C4-2B (cell line): Measurements from ENCODE around the gene PURA.

Experiments used
- ZFX ChIP-seq: fragments of 450-650 bp; IDR thresholded peaks from 2 replicates; pipeline ENCODE4 v1.6.1; 2017
- TF ChIP-seq, protein P1 (sequence below): fragments of 450-650 bp; conservative IDR thresholded peaks from 2 replicates; pipeline ENCODE4 v1.5.1; 2017; ENCODE audit warnings: mild to moderate bottlenecking

DNA sequence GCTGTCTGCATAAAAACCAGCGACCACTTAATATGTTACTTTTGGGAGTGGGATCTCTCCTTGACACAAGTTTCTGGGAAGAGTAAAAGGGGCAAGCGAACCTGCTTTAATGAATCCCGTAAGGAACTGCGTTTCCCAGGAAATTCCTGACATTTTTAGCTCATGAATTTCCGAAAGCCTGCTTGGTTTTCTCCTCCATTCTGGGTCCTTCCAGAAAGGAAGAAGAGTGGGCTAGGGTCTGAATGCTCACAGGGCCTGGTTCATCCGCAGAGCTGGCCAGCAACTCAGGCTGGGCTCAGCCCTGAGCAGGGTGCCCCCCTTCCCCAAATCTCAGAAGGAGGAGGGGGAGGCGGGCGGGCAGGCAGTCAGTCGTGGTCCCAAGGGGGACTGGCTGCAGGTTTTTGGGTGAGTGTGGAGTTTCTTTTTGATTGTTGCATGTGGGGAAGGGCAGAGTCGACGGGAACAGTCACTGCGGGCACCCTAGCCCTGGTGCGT is 1.2 kb upstream of the PURA start:
- TF ChIP-seq, protein P1, sequence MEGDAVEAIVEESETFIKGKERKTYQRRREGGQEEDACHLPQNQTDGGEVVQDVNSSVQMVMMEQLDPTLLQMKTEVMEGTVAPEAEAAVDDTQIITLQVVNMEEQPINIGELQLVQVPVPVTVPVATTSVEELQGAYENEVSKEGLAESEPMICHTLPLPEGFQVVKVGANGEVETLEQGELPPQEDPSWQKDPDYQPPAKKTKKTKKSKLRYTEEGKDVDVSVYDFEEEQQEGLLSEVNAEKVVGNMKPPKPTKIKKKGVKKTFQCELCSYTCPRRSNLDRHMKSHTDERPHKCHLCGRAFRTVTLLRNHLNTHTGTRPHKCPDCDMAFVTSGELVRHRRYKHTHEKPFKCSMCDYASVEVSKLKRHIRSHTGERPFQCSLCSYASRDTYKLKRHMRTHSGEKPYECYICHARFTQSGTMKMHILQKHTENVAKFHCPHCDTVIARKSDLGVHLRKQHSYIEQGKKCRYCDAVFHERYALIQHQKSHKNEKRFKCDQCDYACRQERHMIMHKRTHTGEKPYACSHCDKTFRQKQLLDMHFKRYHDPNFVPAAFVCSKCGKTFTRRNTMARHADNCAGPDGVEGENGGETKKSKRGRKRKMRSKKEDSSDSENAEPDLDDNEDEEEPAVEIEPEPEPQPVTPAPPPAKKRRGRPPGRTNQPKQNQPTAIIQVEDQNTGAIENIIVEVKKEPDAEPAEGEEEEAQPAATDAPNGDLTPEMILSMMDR: no peak
- TF ChIP-seq ZFX: no peak
